Measurements from ENCODE around the gene INAFM2. TPM values are rescaled to one million over a fixed set of nuclear protein-coding genes. Genes with fewer than 3 reads are reported as not detected.

The INAFM2 gene
- total and polyA plus RNA-seq, 10 of the 15 experiments (the other 5 are each of a cell fraction or from before 2014, with no cell fraction given) = 0.75 to 8.1 (median 3.9) TPM

GRCh38 chr15:40275523-40275922 is 48.0 kb upstream of the INAFM2 start:
- Histone ChIP-seq H2AFZ (ENCODE audit: control insufficient read depth, low read depth, low read length) (no peak overlapping the region), H3K79me2 (ENCODE audit: control insufficient read depth, insufficient read depth, low read length) (no peaks in the 10 kb centered on the region), H3K27me3 (replicated peaks in 1 of 2; ENCODE audit: control insufficient read depth in 2 of 2, insufficient read depth in 2 of 2, low read length in 1 of 2) (peaks cover 0 to 2% of the 10 kb centered on the region in 2 experiments; a peak in 3 of 4 replicates), H3K4me3 (no peak overlapping the region), H3K36me3 (ENCODE audit: control insufficient read depth in 2 of 2, insufficient read depth in 2 of 2, low read length in 1 of 2) (no peaks in the 10 kb centered on the region), H3K9me3 (replicated peaks; ENCODE audit: control insufficient read depth, insufficient read depth, low read length) (no peaks in the 10 kb centered on the region), H3K4me1 (ENCODE audit: control insufficient read depth, insufficient read depth, low read length) (peaks cover 6% of the 10 kb centered on the region), H4K20me1 (ENCODE audit: control insufficient read depth, insufficient read depth) (no peaks in the 10 kb centered on the region), H3K27ac (ENCODE audit: control insufficient read depth, insufficient read depth) (no peak overlapping the region), H3K4me2 (ENCODE audit: control insufficient read depth, insufficient read depth) (no peak overlapping the region), H3K9ac (ENCODE audit: control insufficient read depth, insufficient read depth, low read length) (no peak overlapping the region)
- intact Hi-C loops (cut with micrococcal nuclease; ENCODE audit: unreplicated experiment) = loop anchor here (2.0 to 10.0 kb wide), 4 partner anchors 147 to 489 kb away; partner anchors contain the start of gene BMF
- no peak for FAIRE-seq
- POLR2A ChIA-PET = interaction anchor here (1.0 kb wide), 1 partner anchor 228 kb away, joined by 3 read pairs; no protein-coding TSS in a partner anchor
- 59% methylated on average over 5 of the region's 5 CpGs for WGBS (ENCODE audit: insufficient coverage, insufficient replicate concordance, low lambda C conversion rate, missing lambda C conversion rate)
- BruUV-seq (replicated peaks) = no TSS peak
- DNase-seq (ENCODE audit: low read depth, low spot score) = no peak
- SMC1A ChIA-PET (ENCODE audit: uncharacterized antibody, unreplicated experiment) = interaction anchor here (1.0 to 6.4 kb wide), 10 partner anchors 34 to 488 kb away, joined by 3 to 98 read pairs (median 4); no protein-coding TSS in a partner anchor
- RAD21 ChIA-PET (ENCODE audit: unreplicated experiment) = interaction anchor here (0.8 to 5.7 kb wide), 10 partner anchors 18 to 487 kb away, joined by 3 to 93 read pairs (median 14); partner anchors contain the start of genes CCDC9B and PLCB2
- no peak for ATAC-seq
- CTCF ChIA-PET = interaction anchor here (0.8 to 11.7 kb wide), 24 partner anchors 9 to 491 kb away, joined by 3 to 296 read pairs (median 7); partner anchors contain the start of genes CCDC9B, INAFM2, PLCB2 and SRP14
- TF ChIP-seq RAD21 (IDR thresholded peaks at IDR 0.05; ENCODE audit: insufficient read depth, low read depth, low read length) = no peak
- no peak for TF ChIP-seq HDGF (IDR thresholded peaks at IDR 0.05)
- no peak for TF ChIP-seq ATF7 (IDR thresholded peaks at IDR 0.05; ENCODE audit: low read depth)
- no peak for TF ChIP-seq PML (IDR thresholded peaks at IDR 0.05; ENCODE audit: low read length)
- TF ChIP-seq USF1 (IDR thresholded peaks at IDR 0.05; ENCODE audit: borderline replicate concordance, extremely low read length, insufficient read depth, low read depth, low read length) = no peak
- TF ChIP-seq FOXK2 (IDR thresholded peaks at IDR 0.05) = no peak
- no peak for TF ChIP-seq ATF3 (IDR thresholded peaks at IDR 0.05; ENCODE audit: borderline replicate concordance, extremely low read depth, low read depth, low read length)
- in situ Hi-C loops (cut with MboI) = loop anchor here (5.0 to 10.0 kb wide), 3 partner anchors 37 to 491 kb away; partner anchors contain the start of gene FSIP1
